ENCODE measurements around the gene CARS1. TPM values are rescaled to one million over a fixed set of nuclear protein-coding genes. Genes with fewer than 3 reads are reported as not detected.

Gene CARS1
- total and polyA plus RNA-seq, 10 of the 15 experiments (the other 5 are each of a cell fraction or from before 2014, with no cell fraction given): 7.8 to 60.6 (median 45.7) TPM

GRCh38 chr11:3091081-3091845 is 34.0 kb upstream of the CARS1 start:
- H3K4me2 ChIP-seq (ENCODE audit: control insufficient read depth, insufficient read depth): peak overlapping the region; percentile 25; the same call in 1 of the 2 replicates
- DNase-seq (ENCODE audit: low read depth, low spot score) (no peak), FAIRE-seq (no peak), ATAC-seq (no peak)
- ChIA-PET CTCF (interaction anchor here (0.7 to 5.8 kb wide), 45 partner anchors 15 to 559 kb away, joined by 3 to 143 read pairs (median 4); partner anchors contain the start of gene CARS1), RAD21 (ENCODE audit: unreplicated experiment) (interaction anchor here (0.8 to 3.8 kb wide), 21 partner anchors 19 to 558 kb away, joined by 3 to 58 read pairs (median 7); partner anchors contain the start of genes CARS1, NAP1L4 and PHLDA2), POLR2A (interaction anchor here (0.5 to 1.2 kb wide), 4 partner anchors 38 to 155 kb away, joined by 3 read pairs; no protein-coding TSS in a partner anchor), SMC1A (ENCODE audit: uncharacterized antibody, unreplicated experiment) (interaction anchor here (0.9 to 6.2 kb wide), 11 partner anchors 16 to 199 kb away, joined by 3 to 52 read pairs (median 4); no protein-coding TSS in a partner anchor)
- H4K20me1 ChIP-seq (ENCODE audit: control insufficient read depth, insufficient read depth): no peaks in the 10 kb centered on the region
- no peaks in the 10 kb centered on the region for H3K4me1 ChIP-seq (ENCODE audit: control insufficient read depth, insufficient read depth, low read length)
- no peak overlapping the region; the same call in 1 of the 2 replicates for H2AFZ ChIP-seq (ENCODE audit: control insufficient read depth, low read depth, low read length)
- no peak for TF ChIP-seq SMAD5 (IDR thresholded peaks at IDR 0.05; ENCODE audit: low read depth)
- TF ChIP-seq NR2F1 (conservative IDR thresholded peaks at IDR 0.05): no peak
- no peak for TF ChIP-seq ZNF274 (IDR thresholded peaks at IDR 0.05; ENCODE audit: insufficient read depth, insufficient read length)
- no peak for TF ChIP-seq HDGF (IDR thresholded peaks at IDR 0.05)
- no peaks in the 10 kb centered on the region for H3K36me3 ChIP-seq (ENCODE audit: control insufficient read depth in 2 of 2, insufficient read depth in 2 of 2, low read length in 1 of 2)
- intact Hi-C loops (cut with micrococcal nuclease; ENCODE audit: unreplicated experiment) (loop anchor here (1.0 to 10.0 kb wide), 5 partner anchors 39 to 559 kb away; no protein-coding TSS in a partner anchor), in situ Hi-C loops (cut with MboI) (loop anchor here (5.0 kb wide), 2 partner anchors 49 to 559 kb away; no protein-coding TSS in a partner anchor)
- H3K9ac ChIP-seq (ENCODE audit: control insufficient read depth, insufficient read depth, low read length): no peak overlapping the region
- H3K27me3 ChIP-seq (replicated peaks in 1 of 2; ENCODE audit: control insufficient read depth in 2 of 2, insufficient read depth in 2 of 2, low read length in 1 of 2): no peaks in the 10 kb centered on the region
- BruUV-seq (replicated peaks): no TSS peak
- no peak overlapping the region for H3K4me3 ChIP-seq
- no peaks in the 10 kb centered on the region for H3K79me2 ChIP-seq (ENCODE audit: control insufficient read depth, insufficient read depth, low read length)
- H3K9me3 ChIP-seq (replicated peaks; ENCODE audit: control insufficient read depth, insufficient read depth, low read length): no peaks in the 10 kb centered on the region
- 43% methylated on average over 14 of the region's 14 CpGs for WGBS (ENCODE audit: insufficient coverage, insufficient replicate concordance, low lambda C conversion rate, missing lambda C conversion rate)
- H3K27ac ChIP-seq (ENCODE audit: control insufficient read depth, insufficient read depth): no peak overlapping the region

Measured in GM12878 (cell line).